Cardiac muscle cell (in vitro differentiated cells and primary cell): ENCODE results near the gene DOCK2. TPM values are rescaled to one million over a fixed set of nuclear protein-coding genes. Genes with fewer than 3 reads are reported as not detected.
A peak's percentile ranks its signal among the peaks of the same experiment; 100 is the strongest.

Experiments
- DNase-seq, 2 donors: peaks; one replicate each; pipeline versions ENCODE4 v3.0.0 to v3.0.0-alpha.2; 2010 to 2017; ENCODE audit warnings: low read depth in 1 of 2, low spot score in 1 of 2
- H3K27ac ChIP-seq: fragments of 200-600 bp; sonication (generic); 2 replicates; pipeline ENCODE4 v1.5.1; 2016
- H3K27me3 ChIP-seq: fragments of 200-600 bp; sonication (generic); 2 replicates; pipeline ENCODE4 v1.6.0; 2016; ENCODE audit warnings: control low read depth
- H3K36me3 ChIP-seq: fragments of 200-600 bp; sonication (generic); 2 replicates; pipeline ENCODE4 v1.5.1; 2016; ENCODE audit warnings: control low read depth
- H3K4me1 ChIP-seq: fragments of 200-600 bp; sonication (generic); 2 replicates; pipeline ENCODE4 v1.8.1; 2017; ENCODE audit warnings: low read depth, mild to moderate bottlenecking, mixed run types
- H3K4me3 ChIP-seq: fragments of 200-600 bp; sonication (generic); 2 replicates; pipeline ENCODE4 v1.5.1; 2016; ENCODE audit warnings: mild to moderate bottlenecking
- H3K9me3 ChIP-seq: fragments of 200-600 bp; sonication (generic); 2 replicates; pipeline ENCODE4 v1.5.1; 2017; ENCODE audit warnings: low read depth, mild to moderate bottlenecking, control low read depth
- CTCF ChIP-seq: IDR thresholded peaks from 2 replicates; pipeline ENCODE4 v1.5.1; 2012; ENCODE audit warnings: low read depth, mild to moderate bottlenecking, low read length
- polyA plus RNA-seq: library from polyadenylated mRNA; unstranded; fragments of >200 nt; fragmentation: Nextera tagmentation; extraction: Ambion mirVana; gene quantifications from 2 replicates; pipeline ENCODE4 v1.2.1, GENCODE V29; 2016
- total RNA-seq: library from RNA; depleted of rRNA; stranded (reverse); fragments of >200 nt; gene quantifications from 2 replicates; pipeline ENCODE4 v1.2.3, GENCODE V29; 2016

Gene DOCK2
- total and polyA plus RNA-seq, 2 experiments from 2014 or later: 3.3 to 6.5 TPM

DNA sequence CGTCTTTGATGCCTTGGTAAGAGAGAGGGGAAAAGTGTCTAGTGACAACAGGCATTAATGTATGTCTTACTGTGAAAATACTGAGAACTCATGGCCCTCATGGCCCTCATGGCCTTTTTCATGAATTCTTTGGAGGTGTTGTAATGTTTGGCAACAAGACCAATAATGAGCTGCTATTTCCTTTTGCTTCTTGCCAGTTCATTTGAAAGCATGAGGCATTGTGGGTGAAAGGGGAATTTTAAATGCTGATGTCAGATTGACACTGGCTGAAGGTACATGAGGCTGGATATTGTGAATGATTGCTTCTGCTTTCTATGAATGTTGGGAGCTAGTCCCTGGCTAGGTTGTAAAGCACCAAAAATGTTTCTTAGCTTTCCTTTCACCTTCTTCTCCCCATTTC, 79.2 kb downstream of the DOCK2 start:
- TF ChIP-seq CTCF: no peak
- no peaks in the 10 kb centered on the region for H3K9me3 ChIP-seq
- H3K36me3 ChIP-seq: no peaks in the 10 kb centered on the region

DNA sequence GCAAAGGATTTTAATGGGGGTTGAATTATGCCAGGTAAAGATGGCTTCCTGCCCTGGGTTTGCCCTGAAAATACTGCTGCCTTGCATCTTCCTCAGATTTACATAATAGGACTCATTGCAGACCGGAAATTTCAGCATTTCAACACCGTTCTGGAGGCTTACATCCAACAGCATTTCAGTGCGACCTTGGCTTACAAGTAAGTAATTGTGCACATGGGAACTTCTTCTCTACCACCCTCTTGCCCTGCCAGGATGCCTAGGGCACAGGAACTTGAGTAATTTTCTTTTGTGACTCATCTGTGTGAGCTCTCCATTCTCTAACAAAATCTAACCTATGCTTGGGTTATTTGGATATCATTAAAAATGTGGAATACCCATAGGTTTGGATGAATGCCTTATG, 80.2 kb downstream of the DOCK2 start:
- peak in 1 of 2 donors; percentile 86 for DNase-seq
- H3K4me3 ChIP-seq: no peak overlapping the region
- no peaks in the 10 kb centered on the region for H3K4me1 ChIP-seq
- no peaks in the 10 kb centered on the region for H3K27me3 ChIP-seq
- no peak overlapping the region for H3K27ac ChIP-seq
- no peaks in the 10 kb centered on the region for H3K9me3 ChIP-seq
- H3K36me3 ChIP-seq: no peaks in the 10 kb centered on the region
- TF ChIP-seq CTCF: no peak

More for the DNA sequence above, 79.2 kb downstream of the DOCK2 start:
- H3K27me3 ChIP-seq: no peaks in the 10 kb centered on the region
- no peak overlapping the region for H3K27ac ChIP-seq
- no peak overlapping the region for H3K4me3 ChIP-seq
- peak in 1 of 2 donors; percentile 86 for DNase-seq
- H3K4me1 ChIP-seq: no peaks in the 10 kb centered on the region

DNA sequence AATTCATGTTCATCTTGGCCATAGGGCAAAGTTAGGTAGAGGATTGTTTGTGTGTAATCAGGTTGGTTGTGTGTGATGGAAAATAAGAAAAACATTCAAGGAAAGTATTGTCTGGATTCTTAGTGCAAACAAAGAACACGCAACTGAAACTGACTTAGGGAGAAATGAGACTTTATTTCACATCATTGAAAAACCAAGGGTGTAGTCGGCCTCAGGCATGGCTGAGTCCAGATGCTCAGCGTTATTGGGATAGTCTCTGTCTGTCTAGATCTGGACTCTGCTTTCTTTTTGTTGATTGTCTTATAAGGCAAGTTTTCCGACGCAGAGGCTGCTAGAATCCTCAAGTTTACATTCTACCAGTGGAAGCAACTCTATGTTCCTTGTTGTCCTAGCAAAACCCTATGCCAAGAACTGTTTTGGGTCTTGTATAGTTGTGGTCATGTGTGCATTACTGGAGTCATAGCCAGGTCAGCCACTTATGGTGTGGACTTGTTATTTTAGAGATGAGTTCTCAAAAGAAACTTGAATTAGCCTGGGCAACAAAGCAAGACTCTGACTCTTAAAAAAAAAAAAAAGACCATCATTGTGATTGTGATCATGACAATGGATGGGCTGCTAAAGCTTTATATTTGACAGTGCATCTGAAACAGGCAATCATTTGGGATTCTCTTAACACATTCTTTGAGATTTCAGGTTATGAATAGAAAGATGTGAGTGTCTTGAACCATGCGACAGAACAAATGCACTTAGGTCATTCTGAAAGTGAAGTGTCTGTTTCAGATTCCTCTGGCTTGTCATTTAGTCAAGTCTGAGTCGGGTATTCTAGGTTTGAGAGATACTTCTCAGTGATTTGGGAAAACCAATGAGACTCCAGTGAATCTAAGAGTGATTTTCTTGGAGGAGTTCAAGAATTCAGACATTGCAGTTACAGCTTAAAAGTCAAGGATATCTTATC, 82.6 kb downstream of the DOCK2 start:
- no peak for DNase-seq
- Histone ChIP-seq H3K36me3 (no peaks in the 10 kb centered on the region), H3K9me3 (no peaks in the 10 kb centered on the region), H3K27me3 (no peaks in the 10 kb centered on the region), H3K27ac (no peak overlapping the region), H3K4me1 (no peaks in the 10 kb centered on the region), H3K4me3 (no peak overlapping the region)
- no peak for TF ChIP-seq CTCF

GRCh38 chr5:169721771-169722170, 84.7 kb downstream of the DOCK2 start:
- no peaks in the 10 kb centered on the region for H3K9me3 ChIP-seq
- no peak for TF ChIP-seq CTCF
- DNase-seq: no peak
- H3K27ac ChIP-seq: no peak overlapping the region
- H3K4me1 ChIP-seq: no peaks in the 10 kb centered on the region
- H3K36me3 ChIP-seq: no peaks in the 10 kb centered on the region
- H3K4me3 ChIP-seq: no peak overlapping the region
- H3K27me3 ChIP-seq: no peaks in the 10 kb centered on the region

DNA sequence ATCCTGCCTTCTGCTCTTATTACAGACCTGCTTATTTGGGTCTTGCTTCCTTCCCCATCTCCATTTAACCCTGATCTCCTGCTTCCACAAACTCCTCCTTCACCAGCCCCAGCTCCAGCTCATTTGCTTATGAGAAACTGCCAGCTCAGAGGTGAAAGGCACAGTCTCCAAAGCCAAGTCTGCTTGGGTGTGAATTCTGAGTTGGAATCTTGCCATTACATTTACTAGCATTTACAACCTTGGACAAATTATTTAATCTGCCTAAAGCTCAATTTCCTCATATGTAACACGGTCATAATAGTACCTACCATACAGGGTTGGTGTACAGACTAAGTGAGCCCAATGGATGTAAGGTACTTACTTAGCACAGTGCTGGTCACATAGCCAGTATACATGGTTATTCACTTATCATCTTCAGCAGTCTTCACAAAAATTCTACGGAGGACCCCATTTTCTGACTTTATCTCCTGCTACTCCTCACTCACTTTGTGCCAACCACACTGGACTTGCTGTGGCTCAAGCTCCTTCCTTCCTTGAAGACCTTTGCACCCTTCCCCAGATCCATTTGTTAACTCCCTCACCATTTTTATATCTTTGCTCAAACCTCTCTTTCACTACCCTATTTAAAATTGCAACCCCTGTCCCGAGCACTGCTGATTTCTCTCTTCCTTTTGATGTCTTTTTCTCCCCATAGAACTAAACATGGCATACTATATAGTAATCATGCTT, 86.2 kb downstream of the DOCK2 start:
- H3K36me3 ChIP-seq: no peaks in the 10 kb centered on the region

More for the DNA sequence above, 86.2 kb downstream of the DOCK2 start:
- H3K4me1 ChIP-seq: no peaks in the 10 kb centered on the region
- no peak overlapping the region for H3K27ac ChIP-seq
- H3K4me3 ChIP-seq: no peak overlapping the region
- no peak for TF ChIP-seq CTCF
- no peaks in the 10 kb centered on the region for H3K27me3 ChIP-seq
- no peaks in the 10 kb centered on the region for H3K9me3 ChIP-seq
- no peak for DNase-seq
